ENCODE data around the gene WDR12. TPM values are rescaled to one million over a fixed set of nuclear protein-coding genes. Genes with fewer than 3 reads are reported as not detected.

WDR12 gene
- total RNA-seq, 4 donors from 2014 or later, result 8.2 to 17.6 (median 12.8) TPM

- no peak for TF ChIP-seq EP300 (IDR thresholded peaks at IDR 0.05)
- intact Hi-C loops (cut with DNase I), result no loop called here
These were observed 33.3 kb upstream of the WDR12 start for GRCh38 chr2:202944816-202945215.

DNA sequence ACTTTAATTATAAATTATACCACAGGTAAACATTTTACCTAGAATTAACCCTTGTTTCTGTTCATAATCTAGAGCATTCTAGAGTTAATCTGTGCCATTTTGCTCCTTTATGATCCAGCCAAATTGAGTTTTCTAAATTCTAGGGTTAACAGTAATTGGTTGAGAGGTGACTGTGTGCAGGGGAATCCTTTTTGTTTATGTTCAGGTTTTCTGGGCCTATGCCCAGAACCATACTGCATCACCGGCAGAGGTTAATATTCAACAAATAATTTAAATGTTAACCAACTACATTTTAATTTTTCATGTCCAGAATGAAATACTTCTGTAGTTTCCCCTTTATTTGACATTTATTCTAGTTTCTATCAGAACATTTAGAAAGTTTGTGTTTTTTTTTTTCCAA is 32.9 kb upstream of the WDR12 start:
- Histone ChIP-seq H3K4me1 (peaks cover 0 to 3% (median 0%) of the 10 kb centered on the region in 4 donors), H3K36me3 (peaks cover 13 to 33% (median 24%) of the 10 kb centered on the region in 4 donors), H3K4me3 (no peak overlapping the region), H3K9me3 (peaks cover 0 to 7% (median 0%) of the 10 kb centered on the region in 4 donors), H3K27ac (replicated peaks in 1 of 4) (no peak overlapping the region), H3K27me3 (no peaks in the 10 kb centered on the region)
- 37% methylated on average over 1 of the region's 1 CpG for WGBS
- intact Hi-C loops (cut with DNase I), result no loop called here
- DNase-seq (ENCODE audit: extremely low spot score), result no peak
- no peak for TF ChIP-seq CTCF (IDR thresholded peaks at IDR 0.05)
- no peak for TF ChIP-seq POLR2A (IDR thresholded peaks at IDR 0.05; ENCODE audit: low read depth)
- no peak for TF ChIP-seq EP300 (IDR thresholded peaks at IDR 0.05)
- no peak for TF ChIP-seq POLR2AphosphoS5 (IDR thresholded peaks at IDR 0.05)

More at GRCh38 chr2:202944816-202945215, 33.3 kb upstream of the WDR12 start:
- Histone ChIP-seq H3K4me3 (no peak overlapping the region), H3K27me3 (no peaks in the 10 kb centered on the region), H3K27ac (replicated peaks in 1 of 4) (no peak overlapping the region), H3K4me1 (peaks cover 0 to 3% (median 0%) of the 10 kb centered on the region in 4 donors), H3K9me3 (peaks cover 0 to 7% (median 0%) of the 10 kb centered on the region in 4 donors), H3K36me3 (peaks cover 11 to 31% (median 21%) of the 10 kb centered on the region in 4 donors)
- DNase-seq (ENCODE audit: extremely low spot score), result no peak
- WGBS, result 78% methylated on average over 3 of the region's 3 CpGs

GRCh38 chr2:202941771-202942170 is 30.3 kb upstream of the WDR12 start:
- DNase-seq (ENCODE audit: extremely low spot score), result no peak
- H3K36me3 ChIP-seq, result peaks cover 20 to 45% (median 36%) of the 10 kb centered on the region in 4 donors
- TF ChIP-seq POLR2AphosphoS5 (IDR thresholded peaks at IDR 0.05) (no peak), EP300 (IDR thresholded peaks at IDR 0.05) (no peak), CTCF (IDR thresholded peaks at IDR 0.05) (no peak), POLR2A (IDR thresholded peaks at IDR 0.05; ENCODE audit: low read depth) (no peak)
- 94% methylated on average over 4 of the region's 4 CpGs for WGBS
- H3K9me3 ChIP-seq, result no peaks in the 10 kb centered on the region
- H3K4me1 ChIP-seq, result peaks cover 0 to 3% (median 0%) of the 10 kb centered on the region in 4 donors
- no peaks in the 10 kb centered on the region for H3K27me3 ChIP-seq
- H3K27ac ChIP-seq (replicated peaks in 1 of 4), result no peak overlapping the region
- intact Hi-C loops (cut with DNase I), result no loop called here
- H3K4me3 ChIP-seq, result no peak overlapping the region

DNA sequence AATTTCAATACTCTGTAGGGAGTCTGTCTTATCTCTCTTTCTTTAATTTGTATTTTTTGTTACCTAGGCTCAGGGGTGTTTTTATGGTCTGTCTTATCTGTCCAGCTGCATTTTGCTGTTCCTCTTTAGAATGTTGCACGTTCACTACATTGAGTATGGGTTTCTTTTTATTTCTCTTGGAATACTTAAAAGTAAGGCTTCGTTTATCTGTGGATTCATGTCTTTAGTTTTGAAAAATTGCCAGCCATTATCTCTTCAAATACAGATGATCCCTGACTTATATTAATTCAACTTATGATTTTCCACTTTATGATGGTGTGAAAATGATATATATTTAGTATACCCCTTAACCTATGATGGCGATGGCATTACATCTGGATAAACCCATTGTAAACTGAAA is 27.5 kb upstream of the WDR12 start:
- no peak for DNase-seq (ENCODE audit: extremely low spot score)
- peaks cover 19 to 49% (median 33%) of the 10 kb centered on the region in 4 donors for H3K36me3 ChIP-seq
- no peaks in the 10 kb centered on the region for H3K27me3 ChIP-seq
- no peaks in the 10 kb centered on the region for H3K4me1 ChIP-seq
- H3K9me3 ChIP-seq, result no peaks in the 10 kb centered on the region
- no peak overlapping the region for H3K4me3 ChIP-seq
- intact Hi-C loops (cut with DNase I), result no loop called here
- TF ChIP-seq EP300 (IDR thresholded peaks at IDR 0.05) (no peak), POLR2AphosphoS5 (IDR thresholded peaks at IDR 0.05) (no peak), CTCF (IDR thresholded peaks at IDR 0.05) (no peak), POLR2A (IDR thresholded peaks at IDR 0.05; ENCODE audit: low read depth) (no peak)
- 94% methylated on average over 3 of the region's 3 CpGs for WGBS
- no peak overlapping the region for H3K27ac ChIP-seq (replicated peaks in 1 of 4)

- Histone ChIP-seq H3K9me3 (no peaks in the 10 kb centered on the region), H3K4me1 (no peaks in the 10 kb centered on the region), H3K36me3 (peaks cover 8 to 46% (median 22%) of the 10 kb centered on the region in 4 donors), H3K27ac (replicated peaks in 1 of 4) (no peak overlapping the region), H3K27me3 (no peaks in the 10 kb centered on the region), H3K4me3 (no peak overlapping the region)
- DNase-seq (ENCODE audit: extremely low spot score), result no peak
- TF ChIP-seq POLR2AphosphoS5 (IDR thresholded peaks at IDR 0.05) (no peak), POLR2A (IDR thresholded peaks at IDR 0.05; ENCODE audit: low read depth) (no peak), CTCF (IDR thresholded peaks at IDR 0.05) (no peak), EP300 (IDR thresholded peaks at IDR 0.05) (no peak)
- intact Hi-C loops (cut with DNase I), result no loop called here
- WGBS, result 100% methylated on average over 2 of the region's 2 CpGs
These were observed 23.0 kb upstream of the WDR12 start for GRCh38 chr2:202934456-202934855.
